Measurements from ENCODE around the gene NANOS1. TPM values are rescaled to one million over a fixed set of nuclear protein-coding genes. Genes with fewer than 3 reads are reported as not detected.

NANOS1 gene
- total and polyA plus RNA-seq, 2 of the 8 experiments (the other 6 are each of a cell fraction or from before 2014, with no cell fraction given) = 3.1 to 3.9 TPM

GRCh38 chr10:119058010-119058409 lies 28.5 kb downstream of the NANOS1 start:
- H3K36me3 ChIP-seq (ENCODE audit: control insufficient read depth in 2 of 4, insufficient read depth in 4 of 4, low read length in 3 of 4) = peaks cover 38 to 99% (median 81%) of the 10 kb centered on the region in 4 experiments
- no peak overlapping the region for H2AK5ac ChIP-seq (ENCODE audit: low read depth, low read length)
- no peak overlapping the region for H3K56ac ChIP-seq (replicated peaks; ENCODE audit: insufficient read length, low read depth, low read length)
- POLR2A ChIA-PET (ENCODE audit: partially characterized antibody) = interaction anchor here (1.1 to 2.1 kb wide), 4 partner anchors 10 to 27 kb away, joined by 4 to 10 read pairs (median 8); no protein-coding TSS in a partner anchor
- no peak overlapping the region for H3K4me2 ChIP-seq (ENCODE audit: insufficient read depth in 1 of 2, low read depth in 2 of 2, low read length in 2 of 2)
- no peak overlapping the region for H3K4ac ChIP-seq (replicated peaks; ENCODE audit: insufficient read length, low read depth, low read length)
- no peaks in the 10 kb centered on the region for H3K4me1 ChIP-seq (replicated peaks in 1 of 4; ENCODE audit: control insufficient read depth in 3 of 4, insufficient read depth in 4 of 4, low read length in 3 of 4)
- no peak overlapping the region for H2BK15ac ChIP-seq (ENCODE audit: low read length)
- H4K5ac ChIP-seq (ENCODE audit: insufficient read length, low read depth, low read length) = no peak overlapping the region
- no peak overlapping the region for H3K23ac ChIP-seq (ENCODE audit: insufficient read length)
- no peaks in the 10 kb centered on the region for H3K27me3 ChIP-seq (replicated peaks in 1 of 4; ENCODE audit: control insufficient read depth in 3 of 4, extremely low read depth in 1 of 4, insufficient read depth in 3 of 4, low read length in 3 of 4)
- H2AFZ ChIP-seq (ENCODE audit: low read length) = no peak overlapping the region
- FAIRE-seq (no peak), DNase-seq (ENCODE audit: low read depth in 1 of 2, low spot score in 2 of 2) (no peak)
- H3K9me3 ChIP-seq (ENCODE audit: insufficient read depth in 2 of 2, low read depth in 1 of 2, low read length in 1 of 2) = no peaks in the 10 kb centered on the region
- no peaks in the 10 kb centered on the region for H3K23me2 ChIP-seq (ENCODE audit: low read depth, low read length)
- H2BK120ac ChIP-seq (replicated peaks; ENCODE audit: low read depth, low read length) = no peak overlapping the region
- no peak overlapping the region for H2BK12ac ChIP-seq (ENCODE audit: low read depth, low read length)
- peaks cover 9 to 11% of the 10 kb centered on the region in 2 experiments for H4K20me1 ChIP-seq (replicated peaks in 1 of 2; ENCODE audit: control insufficient read depth in 1 of 2, insufficient read depth in 2 of 2, low read length in 2 of 2)
- H3K79me2 ChIP-seq (ENCODE audit: control insufficient read depth in 1 of 2, insufficient read depth in 2 of 2, low read length in 2 of 2) = peaks cover 0 to 80% of the 10 kb centered on the region in 2 experiments; a peak in 3 of 4 replicates
- WGBS, 2 experiments (ENCODE audit: extremely low coverage in 1 of 2, insufficient coverage in 1 of 2, insufficient read length in 1 of 2, insufficient replicate concordance in 2 of 2, low coverage in 1 of 2, low lambda C conversion rate in 2 of 2, missing lambda C conversion rate in 1 of 2) = 98% methylated on average over 11 of the region's 11 CpGs; no CpG with 5 or more reads in 1 of the 2 experiments
- H4K8ac ChIP-seq (ENCODE audit: extremely low read depth, insufficient read depth, low read length) = no peak overlapping the region; the same call in 1 of the 2 replicates
- no peak overlapping the region for H2BK20ac ChIP-seq (ENCODE audit: low read length)
- H4K91ac ChIP-seq (replicated peaks; ENCODE audit: insufficient read length, low read length) = no peak overlapping the region
- no peak for TF ChIP-seq RNF2 (IDR thresholded peaks at IDR 0.05; ENCODE audit: borderline replicate concordance, low read depth, low read length, missing control alignments, poor library complexity, severe bottlenecking)
- no peak for TF ChIP-seq CBX5 (IDR thresholded peaks at IDR 0.05; ENCODE audit: low read depth, low read length)
- no peak for TF ChIP-seq JUN (IDR thresholded peaks at IDR 0.05; ENCODE audit: low read depth, low read length)
- no peak for TF ChIP-seq TAF1 (IDR thresholded peaks at IDR 0.05; ENCODE audit: low read depth, low read length)
- no peak overlapping the region for H3K18ac ChIP-seq (ENCODE audit: extremely low read depth, low read length)
- no peak overlapping the region for H3K4me3 ChIP-seq (ENCODE audit: extremely low read depth in 1 of 4, insufficient read depth in 2 of 4, low read depth in 3 of 4, low read length in 4 of 4)
- H2BK5ac ChIP-seq (ENCODE audit: low read depth, low read length) = no peak overlapping the region
- CTCF ChIA-PET (ENCODE audit: partially characterized antibody) = no interaction called here
- H3K27ac ChIP-seq (ENCODE audit: low read depth, low read length) = no peak overlapping the region
- no peak overlapping the region for H3K9ac ChIP-seq (replicated peaks in 1 of 4; ENCODE audit: extremely low read depth in 1 of 4, low read depth in 3 of 4, low read length in 3 of 4)
- H3K79me1 ChIP-seq (ENCODE audit: low read depth, low read length) = peaks cover 6% of the 10 kb centered on the region; the same call in 1 of the 2 replicates
- no peak overlapping the region for H3K14ac ChIP-seq (ENCODE audit: insufficient read length)
